H1 (cell line): ENCODE results near the gene NFIC. TPM values are rescaled to one million over a fixed set of nuclear protein-coding genes. Genes with fewer than 3 reads are reported as not detected.

ENCODE experiments used
- CTCF ChIA-PET: fragments of 300-600 bp; sonication (Branson Sonifier 250); formaldehyde crosslinking; loops from one replicate; lab custom pipeline; 2021; ENCODE audit not compliant: partially characterized antibody; lab: Charles Lee
- POLR2A ChIA-PET: fragments of 300-600 bp; sonication (Branson Sonifier 250); formaldehyde crosslinking; loops from one replicate; lab custom pipeline; 2021; ENCODE audit warnings: inconsistent platforms; ENCODE audit not compliant: partially characterized antibody; lab: Charles Lee
- DNase-seq, 2 experiments: peaks; one replicate each; pipeline versions ENCODE4 v3.0.0 to v3.0.0-alpha.2; 2010 to 2022; ENCODE audit warnings: low spot score in 2 of 2, low read depth in 1 of 2, mixed read lengths in 1 of 2
- FAIRE-seq: peaks from 2 replicates; lab custom pipeline; 2011; peaks lifted over from hg19 to GRCh38; lab: Jason Lieb, UNC
- H2AFZ ChIP-seq: 2 replicates; pipeline ENCODE4 v1.8.1; 2012; ENCODE audit warnings: low read length, inconsistent platforms
- H2AK5ac ChIP-seq: 2 replicates; pipeline ENCODE4 v1.6.1; 2013; ENCODE audit warnings: low read depth, low read length
- H2BK120ac ChIP-seq: replicated peaks from 2 replicates; pipeline ENCODE3; 2013; ENCODE audit warnings: low read depth, low read length, inconsistent platforms
- H2BK12ac ChIP-seq: 2 replicates; pipeline ENCODE4 v1.6.1; 2013; ENCODE audit warnings: low read depth, low read length
- H2BK15ac ChIP-seq: 2 replicates; pipeline ENCODE4 v1.6.1; 2013; ENCODE audit warnings: low read length
- H2BK20ac ChIP-seq: 2 replicates; pipeline ENCODE4 v1.6.1; 2013; ENCODE audit warnings: low read length
- H2BK5ac ChIP-seq: 2 replicates; pipeline ENCODE4 v1.6.1; 2013; ENCODE audit warnings: low read depth, low read length
- H3K14ac ChIP-seq: 2 replicates; pipeline ENCODE4 v1.6.1; 2013; ENCODE audit warnings: inconsistent platforms; ENCODE audit not compliant: insufficient read length
- H3K18ac ChIP-seq: 2 replicates; pipeline ENCODE4 v1.6.1; 2013; ENCODE audit warnings: low read length; ENCODE audit errors: extremely low read depth
- H3K23ac ChIP-seq: 2 replicates; pipeline ENCODE4 v1.6.1; 2013; ENCODE audit warnings: inconsistent platforms; ENCODE audit not compliant: insufficient read length
- H3K23me2 ChIP-seq: 2 replicates; pipeline ENCODE4 v1.6.1; 2013; ENCODE audit warnings: low read depth, low read length
- H3K27ac ChIP-seq: 2 replicates; pipeline ENCODE4 v1.6.1; 2011; ENCODE audit warnings: low read depth, low read length, inconsistent platforms
- H3K27me3 ChIP-seq, 4 experiments: replicated peaks in 1 of 4; 1 replicate in 1 of 4; 2 replicates in 3 of 4; pipeline versions ENCODE4 v1.6.1 to v1.8.1; 2011 to 2013; ENCODE audit warnings: low read length in 3 of 4, mild to moderate bottlenecking in 3 of 4, inconsistent platforms in 2 of 4, mixed read lengths in 2 of 4, moderate library complexity in 1 of 4; ENCODE audit not compliant: control insufficient read depth in 3 of 4, insufficient read depth in 3 of 4; ENCODE audit errors: extremely low read depth in 1 of 4
- H3K36me3 ChIP-seq, 4 experiments: 2 replicates each; pipeline versions ENCODE4 v1.6.1 to v1.8.1; 2011 to 2013; ENCODE audit warnings: mild to moderate bottlenecking in 4 of 4, low read length in 3 of 4, moderate library complexity in 2 of 4, control low read depth in 1 of 4, inconsistent platforms in 1 of 4; ENCODE audit not compliant: insufficient read depth in 4 of 4, control insufficient read depth in 2 of 4
- H3K4ac ChIP-seq: replicated peaks from 2 replicates; pipeline ENCODE3; 2013; ENCODE audit warnings: low read length, low read depth, mixed read lengths, inconsistent platforms; ENCODE audit not compliant: insufficient read length
- H3K4me1 ChIP-seq, 4 experiments: replicated peaks in 1 of 4; 1 replicate in 1 of 4; 2 replicates in 3 of 4; pipeline versions ENCODE4 v1.6.1 to v1.8.1; 2011 to 2013; ENCODE audit warnings: low read length in 3 of 4, inconsistent platforms in 2 of 4, mixed read lengths in 1 of 4; ENCODE audit not compliant: insufficient read depth in 4 of 4, control insufficient read depth in 3 of 4
- H3K4me2 ChIP-seq, 2 experiments: 2 replicates each; pipeline versions ENCODE4 v1.6.1 to v1.8.1; 2011 to 2013; ENCODE audit warnings: low read depth in 2 of 2, low read length in 2 of 2, control low read depth in 1 of 2, inconsistent platforms in 1 of 2, mild to moderate bottlenecking in 1 of 2; ENCODE audit not compliant: insufficient read depth in 1 of 2
- H3K4me3 ChIP-seq, 4 experiments: fragments of 200-600, 300-600 bp in 1 of 4; sonication (generic), shearing (Covaris generic), sonication (Bioruptor Twin) in 1 of 4; 2 replicates each; pipeline versions ENCODE4 v1.5.1 to v1.8.1; 2011 to 2016; ENCODE audit warnings: low read length in 4 of 4, low read depth in 3 of 4, control low read depth in 2 of 4, inconsistent platforms in 2 of 4, mild to moderate bottlenecking in 2 of 4, mixed read lengths in 1 of 4, moderate library complexity in 1 of 4; ENCODE audit not compliant: insufficient read depth in 2 of 4; ENCODE audit errors: extremely low read depth in 1 of 4
- H3K56ac ChIP-seq: replicated peaks from 2 replicates; pipeline ENCODE3; 2013; ENCODE audit warnings: low read depth, mild to moderate bottlenecking, mixed read lengths, low read length, inconsistent platforms; ENCODE audit not compliant: insufficient read length
- H3K79me1 ChIP-seq: 2 replicates; pipeline ENCODE4 v1.6.1; 2013; ENCODE audit warnings: low read depth, low read length, control low read depth
- H3K79me2 ChIP-seq, 2 experiments: 2 replicates each; pipeline versions ENCODE4 v1.6.1 to v1.8.1; 2012 to 2013; ENCODE audit warnings: low read length in 2 of 2, mild to moderate bottlenecking in 2 of 2, inconsistent platforms in 1 of 2; ENCODE audit not compliant: insufficient read depth in 2 of 2, control insufficient read depth in 1 of 2
- H3K9ac ChIP-seq, 4 experiments: replicated peaks in 1 of 4; 1 replicate in 1 of 4; 2 replicates in 3 of 4; pipeline versions ENCODE4 v1.6.1 to v1.8.1; 2011 to 2013; ENCODE audit warnings: low read depth in 3 of 4, low read length in 3 of 4, control low read depth in 2 of 4, mild to moderate bottlenecking in 2 of 4, moderate library complexity in 2 of 4, inconsistent platforms in 1 of 4; ENCODE audit errors: extremely low read depth in 1 of 4
- H3K9me3 ChIP-seq, 2 experiments: 2 replicates each; pipeline versions ENCODE4 v1.6.1 to v1.8.1; 2012 to 2013; ENCODE audit warnings: mild to moderate bottlenecking in 2 of 2, moderate library complexity in 2 of 2, control low read depth in 1 of 2, inconsistent platforms in 1 of 2, low read depth in 1 of 2, low read length in 1 of 2, mixed read lengths in 1 of 2; ENCODE audit not compliant: insufficient read depth in 2 of 2
- H4K20me1 ChIP-seq, 2 experiments: replicated peaks in 1 of 2; 2 replicates each; pipeline versions ENCODE3 to v1.8.1; 2011 to 2013; ENCODE audit warnings: inconsistent platforms in 2 of 2, low read length in 2 of 2, mild to moderate bottlenecking in 1 of 2; ENCODE audit not compliant: insufficient read depth in 2 of 2, control insufficient read depth in 1 of 2
- H4K5ac ChIP-seq: 2 replicates; pipeline ENCODE4 v1.6.1; 2013; ENCODE audit warnings: low read length, low read depth, mixed read lengths, inconsistent platforms; ENCODE audit not compliant: insufficient read length
- H4K8ac ChIP-seq: 2 replicates; pipeline ENCODE4 v1.8.0; 2013; ENCODE audit warnings: mild to moderate bottlenecking, moderate library complexity, low read length, inconsistent platforms; ENCODE audit not compliant: insufficient read depth; ENCODE audit errors: extremely low read depth
- H4K91ac ChIP-seq: replicated peaks from 2 replicates; pipeline ENCODE3; 2013; ENCODE audit warnings: low read length, mixed read lengths, inconsistent platforms; ENCODE audit not compliant: insufficient read length
- CBX5 ChIP-seq: fragments of 300-800, 300-1000 bp; sonication (generic); IDR thresholded peaks from 2 replicates; pipeline ENCODE4 v1.7.1; 2016; ENCODE audit warnings: antibody characterized with exemption, low read length, low read depth
- EP300 ChIP-seq, 2 experiments: IDR thresholded peaks; 1 replicate in 1 of 2; 2 replicates in 1 of 2; pipeline ENCODE4 v1.6.1; 2011 to 2012; ENCODE audit warnings: low read depth in 2 of 2, low read length in 2 of 2, mild to moderate bottlenecking in 2 of 2, borderline replicate concordance in 1 of 2, inconsistent platforms in 1 of 2, moderate library complexity in 1 of 2
- WGBS, 2 experiments: shearing (Covaris generic) in 1 of 2; methylation state at CpG; one replicate each; pipeline versions ENCODE4 v1.1.6 to v1.1.7; 2013 to 2015; ENCODE audit warnings: low lambda C conversion rate in 2 of 2, mixed read lengths in 2 of 2, inconsistent platforms in 1 of 2, low coverage in 1 of 2, missing lambda C conversion rate in 1 of 2; ENCODE audit not compliant: insufficient replicate concordance in 2 of 2, insufficient coverage in 1 of 2, insufficient read length in 1 of 2; ENCODE audit errors: extremely low coverage in 1 of 2, missing lambda C conversion rate in 1 of 2; 5-methylcytosine and 5-hydroxymethylcytosine counted together
- polyA plus RNA-seq, 7 experiments: library from polyadenylated mRNA; depleted of rRNA in 3 of 7; stranded (reverse) in 5 of 7; unstranded in 2 of 7; fragments of >200 nt in 5 of 7; fragments of 200-250 nt in 2 of 7; gene quantifications; 1 replicate in 5 of 7; 2 replicates in 1 of 7; 4 replicates in 1 of 7; pipeline versions ENCODE4 v1.2.1 to v1.2.3, GENCODE V29; 2011 to 2013; ENCODE audit warnings: missing spikeins in 2 of 7, mixed read lengths in 2 of 7
- total RNA-seq: library from RNA; stranded (reverse); fragmentation: NEBNext Ultra II Directional; extraction: Animal tissue kit (Norgen Biotek cat#: 25700); gene quantifications from 2 replicates; pipeline ENCODE4 v1.2.1, GENCODE V29; 2021

The NFIC gene
- total and polyA plus RNA-seq, 2 of the 8 experiments (the other 6 are each of a cell fraction or from before 2014, with no cell fraction given) = 0.56 to 3.2 TPM

- H3K4ac ChIP-seq = no peak overlapping the region
- no peak overlapping the region for H3K4me3 ChIP-seq
- no peaks in the 10 kb centered on the region for H3K27me3 ChIP-seq
- no peak overlapping the region for H3K27ac ChIP-seq
- no peaks in the 10 kb centered on the region for H3K9me3 ChIP-seq
- H3K9ac ChIP-seq = no peak overlapping the region
- no peak overlapping the region for H2BK20ac ChIP-seq
- no peak overlapping the region for H3K14ac ChIP-seq
- H3K4me1 ChIP-seq = no peaks in the 10 kb centered on the region; a peak in 3 of 7 replicates
- no peak overlapping the region for H2BK120ac ChIP-seq
- no peak overlapping the region for H2AFZ ChIP-seq
- H4K5ac ChIP-seq = no peak overlapping the region
- H3K56ac ChIP-seq = no peak overlapping the region
- H3K36me3 ChIP-seq = peaks cover 4 to 23% (median 12%) of the 10 kb centered on the region in 4 experiments; a peak in 7 of 8 replicates
- H4K91ac ChIP-seq = no peak overlapping the region
- H4K20me1 ChIP-seq = peaks cover 1 to 8% of the 10 kb centered on the region in 2 experiments
- H3K23me2 ChIP-seq = peaks cover 7% of the 10 kb centered on the region
- 93% methylated on average over 32 of the region's 32 CpGs; no CpG with 5 or more reads in 1 of the 2 experiments for WGBS, 2 experiments
- TF ChIP-seq EP300 (IDR thresholded peaks at IDR 0.05; ENCODE audit: borderline replicate concordance in 1 of 2, low read depth in 2 of 2, low read length in 2 of 2) = no peak
- TF ChIP-seq CBX5 = no peak
- no peak overlapping the region for H3K18ac ChIP-seq
- FAIRE-seq (no peak), DNase-seq (no peak)
- peaks cover 0 to 30% of the 10 kb centered on the region in 2 experiments; a peak in 2 of 4 replicates for H3K79me2 ChIP-seq
- H2BK15ac ChIP-seq = no peak overlapping the region
- no peak overlapping the region for H2BK12ac ChIP-seq
- CTCF ChIA-PET = interaction anchor here (0.7 to 1.5 kb wide), 2 partner anchors 11 to 19 kb away, joined by 3 to 7 read pairs; no protein-coding TSS in a partner anchor
- H2BK5ac ChIP-seq = no peak overlapping the region
- H3K79me1 ChIP-seq = peaks cover 6% of the 10 kb centered on the region
- H4K8ac ChIP-seq = no peak overlapping the region
- H3K23ac ChIP-seq = no peak overlapping the region
- POLR2A ChIA-PET = no interaction called here
- H2AK5ac ChIP-seq = no peak overlapping the region
- no peak overlapping the region for H3K4me2 ChIP-seq
Observed at GRCh38 chr19:3496392-3497273, 130.2 kb downstream of the NFIC start.
